Keratinocyte (primary cell): ENCODE results near the gene CRACR2A. TPM values are rescaled to one million over a fixed set of nuclear protein-coding genes. Genes with fewer than 3 reads are reported as not detected.

Experiments used
- DNase-seq: peaks from one replicate; pipeline ENCODE4 v3.0.0-alpha.2; 2011; ENCODE audit warnings: low read depth, missing footprints, low spot score
- FAIRE-seq: peaks from 2 replicates; lab custom pipeline; 2011; peaks lifted over from hg19 to GRCh38; lab: Jason Lieb, UNC
- H2AFZ ChIP-seq: 2 replicates; pipeline ENCODE4 v1.6.0; 2012; ENCODE audit warnings: low read length, control low read depth, inconsistent platforms; ENCODE audit not compliant: control insufficient read depth
- H3K27ac ChIP-seq: 2 replicates; pipeline ENCODE4 v1.5.1; 2011; ENCODE audit warnings: low read length; ENCODE audit not compliant: control insufficient read depth, insufficient read depth
- H3K27me3 ChIP-seq: 3 replicates; pipeline ENCODE4 v1.6.0; 2011; ENCODE audit warnings: low read length; ENCODE audit not compliant: control insufficient read depth, insufficient read depth; ENCODE audit errors: extremely low read depth
- H3K36me3 ChIP-seq, 2 experiments: 2 replicates in 1 of 2; 3 replicates in 1 of 2; pipeline ENCODE4 v1.5.1; 2011; ENCODE audit warnings: low read length in 2 of 2, mild to moderate bottlenecking in 1 of 2; ENCODE audit not compliant: control insufficient read depth in 2 of 2, insufficient read depth in 2 of 2; ENCODE audit errors: extremely low read depth in 1 of 2
- H3K4me1 ChIP-seq: 3 replicates; pipeline ENCODE4 v1.5.1; 2011; ENCODE audit warnings: low read length; ENCODE audit not compliant: control insufficient read depth, insufficient read depth; ENCODE audit errors: extremely low read depth
- H3K4me2 ChIP-seq: 3 replicates; pipeline ENCODE4 v1.6.0; 2011; ENCODE audit warnings: low read depth, low read length; ENCODE audit not compliant: control insufficient read depth, insufficient read depth; ENCODE audit errors: extremely low read depth
- H3K4me3 ChIP-seq, 3 experiments: fragments of 200-600 bp in 1 of 3; sonication (generic) in 1 of 3; 2 replicates in 2 of 3; 3 replicates in 1 of 3; pipeline ENCODE4 v1.5.1; 2011 to 2016; ENCODE audit warnings: low read length in 3 of 3, mild to moderate bottlenecking in 3 of 3, control low read depth in 2 of 3, inconsistent platforms in 1 of 3, low read depth in 1 of 3, mixed read lengths in 1 of 3, mixed run types in 1 of 3, moderate library complexity in 1 of 3; ENCODE audit not compliant: control insufficient read depth in 2 of 3, insufficient read depth in 2 of 3; ENCODE audit errors: extremely low read depth in 1 of 3
- H3K79me2 ChIP-seq: 2 replicates; pipeline ENCODE4 v1.6.0; 2012; ENCODE audit warnings: low read length; ENCODE audit not compliant: control insufficient read depth, insufficient read depth
- H3K9ac ChIP-seq: 3 replicates; pipeline ENCODE4 v1.6.0; 2011; ENCODE audit warnings: low read length; ENCODE audit not compliant: control insufficient read depth, insufficient read depth; ENCODE audit errors: extremely low read depth
- H3K9me1 ChIP-seq: 3 replicates; pipeline ENCODE4 v1.6.0; 2011; ENCODE audit warnings: low read length; ENCODE audit not compliant: control insufficient read depth, insufficient read depth; ENCODE audit errors: extremely low read depth
- H3K9me3 ChIP-seq: 2 replicates; pipeline ENCODE4 v1.5.1; 2012; ENCODE audit warnings: low read depth, low read length; ENCODE audit not compliant: control insufficient read depth
- H4K20me1 ChIP-seq: 3 replicates; pipeline ENCODE4 v1.6.0; 2011; ENCODE audit warnings: low read length; ENCODE audit not compliant: control insufficient read depth, insufficient read depth; ENCODE audit errors: extremely low read depth
- EZH2 ChIP-seq: IDR thresholded peaks from one replicate; pipeline ENCODE4 v1.6.1; 2012; ENCODE audit warnings: inconsistent platforms, mild to moderate bottlenecking, low read length, moderate library complexity
- dilution Hi-C: fragments of 300-500 bp; cut with MboI; formaldehyde crosslinking; loops from one replicate; pipeline ENCODE4 v1.7.0; 2020; ENCODE audit warnings: low sequenced_read_pairs; ENCODE audit not compliant: extremely low pct_ligation_motif_present
- polyA plus RNA-seq, 5 experiments: library from polyadenylated mRNA; depleted of rRNA in 3 of 5; stranded (reverse) in 3 of 5; stranded (forward) in 1 of 5; unstranded in 1 of 5; fragments of >200 nt; gene quantifications; 1 replicate in 1 of 5; 2 replicates in 3 of 5; 3 replicates in 1 of 5; pipeline versions ENCODE4 v1.2.1 to v1.2.3, GENCODE V29; 2011 to 2012; ENCODE audit warnings: missing spikeins in 2 of 5, low read depth in 1 of 5, low replicate concordance in 1 of 5
- TF ChIP-seq, protein P1 (sequence below), 3 experiments: IDR thresholded peaks in 1 of 3; conservative IDR thresholded peaks in 1 of 3; optimal IDR thresholded peaks in 1 of 3; 2 replicates in 2 of 3; 3 replicates in 1 of 3; pipeline versions ENCODE3 to v1.5.1; 2011; ENCODE audit warnings: low read length in 3 of 3, mild to moderate bottlenecking in 3 of 3, moderate library complexity in 2 of 3, control low read depth in 1 of 3, inconsistent platforms in 1 of 3; ENCODE audit not compliant: insufficient read depth in 2 of 3; ENCODE audit errors: extremely low read depth in 1 of 3

Gene CRACR2A
- polyA plus RNA-seq, 1 donor (not counting 4 experiments of a cell fraction or from before 2014, with no cell fraction given) = 0.30 TPM

DNA sequence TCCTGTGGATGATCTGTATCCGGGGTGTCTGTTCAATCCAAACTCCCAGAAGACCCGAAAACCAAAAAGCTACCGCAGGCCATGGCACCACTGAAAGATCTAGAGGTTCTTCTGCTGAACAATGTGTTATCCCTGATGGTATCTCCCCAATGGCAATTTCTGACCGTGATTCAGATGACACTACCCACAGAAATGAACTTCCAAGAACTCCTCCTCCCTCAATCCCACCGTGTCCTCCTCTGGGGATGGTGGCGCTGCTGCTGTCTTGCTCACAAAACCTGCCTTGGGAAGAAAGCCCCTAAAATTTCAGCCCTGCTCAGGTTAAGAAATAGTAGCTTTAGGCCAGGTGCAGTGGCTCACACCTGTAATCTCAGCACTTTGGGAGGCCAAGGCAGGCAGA, 7.8 kb downstream of the CRACR2A start:
- Histone ChIP-seq H3K9me3 (no peaks in the 10 kb centered on the region), H3K4me1 (no peaks in the 10 kb centered on the region), H3K9me1 (no peaks in the 10 kb centered on the region), H3K4me2 (no peak overlapping the region), H3K9ac (no peak overlapping the region), H3K27me3 (peaks cover 3% of the 10 kb centered on the region), H3K4me3 (no peak overlapping the region), H3K36me3 (no peaks in the 10 kb centered on the region), H2AFZ (no peak overlapping the region), H3K79me2 (no peaks in the 10 kb centered on the region), H4K20me1 (no peaks in the 10 kb centered on the region), H3K27ac (no peak overlapping the region)
- no peak for TF ChIP-seq EZH2
- TF ChIP-seq, protein P1, sequence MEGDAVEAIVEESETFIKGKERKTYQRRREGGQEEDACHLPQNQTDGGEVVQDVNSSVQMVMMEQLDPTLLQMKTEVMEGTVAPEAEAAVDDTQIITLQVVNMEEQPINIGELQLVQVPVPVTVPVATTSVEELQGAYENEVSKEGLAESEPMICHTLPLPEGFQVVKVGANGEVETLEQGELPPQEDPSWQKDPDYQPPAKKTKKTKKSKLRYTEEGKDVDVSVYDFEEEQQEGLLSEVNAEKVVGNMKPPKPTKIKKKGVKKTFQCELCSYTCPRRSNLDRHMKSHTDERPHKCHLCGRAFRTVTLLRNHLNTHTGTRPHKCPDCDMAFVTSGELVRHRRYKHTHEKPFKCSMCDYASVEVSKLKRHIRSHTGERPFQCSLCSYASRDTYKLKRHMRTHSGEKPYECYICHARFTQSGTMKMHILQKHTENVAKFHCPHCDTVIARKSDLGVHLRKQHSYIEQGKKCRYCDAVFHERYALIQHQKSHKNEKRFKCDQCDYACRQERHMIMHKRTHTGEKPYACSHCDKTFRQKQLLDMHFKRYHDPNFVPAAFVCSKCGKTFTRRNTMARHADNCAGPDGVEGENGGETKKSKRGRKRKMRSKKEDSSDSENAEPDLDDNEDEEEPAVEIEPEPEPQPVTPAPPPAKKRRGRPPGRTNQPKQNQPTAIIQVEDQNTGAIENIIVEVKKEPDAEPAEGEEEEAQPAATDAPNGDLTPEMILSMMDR (optimal IDR thresholded peaks at IDR 0.05 in 1 of 3, IDR thresholded peaks at IDR 0.05 in 1 of 3, conservative IDR thresholded peaks at IDR 0.05 in 1 of 3; ENCODE audit: extremely low read depth in 1 of 3, insufficient read depth in 2 of 3, low read length in 3 of 3) = no peak
- dilution Hi-C loops = no loop called here
- no peak for FAIRE-seq
- DNase-seq = no peak

DNA sequence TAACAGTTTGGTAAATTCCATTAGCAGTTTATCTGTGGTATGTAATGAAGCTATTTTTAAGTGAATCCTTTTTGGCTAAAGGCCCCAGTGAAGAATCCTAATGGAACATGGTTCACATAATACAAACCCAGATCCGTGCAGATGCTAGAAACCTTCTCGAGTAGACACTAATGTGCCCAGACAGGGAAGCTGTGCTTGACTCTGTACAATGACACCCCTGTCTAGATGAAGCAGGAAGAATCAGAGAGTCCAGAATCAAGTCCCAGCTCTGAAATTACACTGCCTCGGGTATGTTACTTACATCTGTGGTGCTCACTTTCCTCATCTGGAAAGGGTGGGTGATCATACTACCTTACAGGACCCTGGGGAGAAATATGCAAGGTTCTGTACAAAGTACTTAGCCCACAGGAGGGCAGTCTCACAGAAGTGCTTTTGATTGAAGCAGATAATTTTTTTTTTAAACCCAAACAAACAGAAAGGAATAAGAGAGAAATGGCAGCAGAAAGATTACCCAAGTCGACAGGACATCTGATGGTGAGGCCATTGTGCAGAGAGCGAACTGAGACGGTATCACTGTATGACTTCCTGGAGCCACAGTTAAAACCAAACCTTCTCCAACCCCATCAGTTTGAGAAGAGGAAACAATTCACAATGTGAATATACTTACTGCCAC, 8.5 kb downstream of the CRACR2A start:
- dilution Hi-C loops = no loop called here
- TF ChIP-seq, protein P1 (optimal IDR thresholded peaks at IDR 0.05 in 1 of 3, IDR thresholded peaks at IDR 0.05 in 1 of 3, conservative IDR thresholded peaks at IDR 0.05 in 1 of 3; ENCODE audit: extremely low read depth in 1 of 3, insufficient read depth in 2 of 3, low read length in 3 of 3) = no peak
- TF ChIP-seq EZH2 = no peak
- Histone ChIP-seq H3K36me3 (no peaks in the 10 kb centered on the region), H3K9me1 (no peaks in the 10 kb centered on the region), H3K9ac (no peak overlapping the region), H2AFZ (no peak overlapping the region), H3K4me2 (no peak overlapping the region), H3K79me2 (no peaks in the 10 kb centered on the region), H4K20me1 (no peaks in the 10 kb centered on the region), H3K4me1 (no peaks in the 10 kb centered on the region), H3K27ac (no peak overlapping the region), H3K4me3 (no peak overlapping the region), H3K9me3 (no peaks in the 10 kb centered on the region), H3K27me3 (peaks cover 5% of the 10 kb centered on the region)
- no peak for FAIRE-seq
- DNase-seq = no peak
